BJ (cell line): ENCODE measurements around the gene NEO1. TPM values are rescaled to one million over a fixed set of nuclear protein-coding genes. Genes with fewer than 3 reads are reported as not detected.

ENCODE experiments used
- CTCF ChIA-PET: fragments of 350-600 bp; formaldehyde crosslinking; extraction: SDS; loops from one replicate; lab custom pipeline; 2021; ENCODE audit warnings: antibody characterized with exemption, inconsistent platforms; lab: Yijun Ruan, JAX
- POLR2A ChIA-PET: fragments of 300-600 bp; sonication (Branson Sonifier 250); formaldehyde crosslinking; extraction: SDS; loops from one replicate; lab custom pipeline; 2021; ENCODE audit warnings: antibody characterized with exemption; lab: Charles Lee
- DNase-seq: peaks from one replicate; pipeline ENCODE4 v3.0.0-alpha.2; 2011; ENCODE audit warnings: low read depth
- H3K27me3 ChIP-seq: 2 replicates; pipeline ENCODE4 v1.6.0; 2011; ENCODE audit warnings: low read length; ENCODE audit not compliant: control insufficient read depth, insufficient read depth
- H3K36me3 ChIP-seq: 2 replicates; pipeline ENCODE4 v1.5.1; 2011; ENCODE audit warnings: low read length; ENCODE audit not compliant: control insufficient read depth, insufficient read depth
- H3K4me3 ChIP-seq: 2 replicates; pipeline ENCODE4 v1.5.1; 2011; ENCODE audit warnings: low read depth, mild to moderate bottlenecking, control low read depth, low read length
- CTCF ChIP-seq: IDR thresholded peaks from 2 replicates; pipeline ENCODE4 v1.5.1; 2011; ENCODE audit warnings: low read depth, mild to moderate bottlenecking, control low read depth, inconsistent platforms, low read length, moderate library complexity; ENCODE audit not compliant: insufficient read depth
- polyA plus RNA-seq: library from polyadenylated mRNA; depleted of rRNA; stranded (reverse); fragments of >200 nt; gene quantifications from 2 replicates; pipeline ENCODE4 v1.2.3, GENCODE V29; 2011

The NEO1 gene
- polyA plus RNA-seq, 1 experiment: 2.9 TPM

GRCh38 chr15:73232776-73233175 is 180.5 kb downstream of the NEO1 start:
- no peak for TF ChIP-seq CTCF
- no peak overlapping the region for H3K4me3 ChIP-seq
- DNase-seq: no peak
- no peaks in the 10 kb centered on the region for H3K27me3 ChIP-seq
- CTCF ChIA-PET: interaction anchor here (0.6 to 0.8 kb wide), 2 partner anchors 59 to 920 kb away, joined by 3 to 4 read pairs; no protein-coding TSS in a partner anchor
- POLR2A ChIA-PET: no interaction called here
- H3K36me3 ChIP-seq: no peaks in the 10 kb centered on the region

- CTCF ChIA-PET: interaction anchor here (0.6 to 1.6 kb wide), 3 partner anchors 10 to 47 kb away, joined by 4 to 7 read pairs (median 5); no protein-coding TSS in a partner anchor
These were observed 181.4 kb downstream of the NEO1 start for GRCh38 chr15:73233623-73234022.

GRCh38 chr15:73237910-73238309 is 185.6 kb downstream of the NEO1 start:
- Histone ChIP-seq H3K36me3 (no peaks in the 10 kb centered on the region), H3K4me3 (no peak overlapping the region), H3K27me3 (no peaks in the 10 kb centered on the region)
- POLR2A ChIA-PET: no interaction called here
- TF ChIP-seq CTCF: no peak
- CTCF ChIA-PET: interaction anchor here (1.3 to 2.2 kb wide), 2 partner anchors 32 to 36 kb away, joined by 3 to 20 read pairs; no protein-coding TSS in a partner anchor
- no peak for DNase-seq

More at GRCh38 chr15:73233623-73234022, 181.4 kb downstream of the NEO1 start:
- DNase-seq: no peak
- TF ChIP-seq CTCF: no peak
- Histone ChIP-seq H3K4me3 (no peak overlapping the region), H3K27me3 (no peaks in the 10 kb centered on the region), H3K36me3 (no peaks in the 10 kb centered on the region)
- POLR2A ChIA-PET: no interaction called here

- DNase-seq: no peak
- ChIA-PET POLR2A (no interaction called here), CTCF (interaction anchor here (0.6 to 7.6 kb wide), 5 partner anchors 8 to 35 kb away, joined by 3 to 71 read pairs (median 12); no protein-coding TSS in a partner anchor)
- no peak overlapping the region for H3K4me3 ChIP-seq
- TF ChIP-seq CTCF: no peak
- H3K27me3 ChIP-seq: no peaks in the 10 kb centered on the region
- H3K36me3 ChIP-seq: no peaks in the 10 kb centered on the region
These were observed 187.4 kb downstream of the NEO1 start for GRCh38 chr15:73239564-73240215.

- H3K27me3 ChIP-seq: no peaks in the 10 kb centered on the region
- peak; percentile 84 for TF ChIP-seq CTCF
- POLR2A ChIA-PET: no interaction called here
- CTCF ChIA-PET: interaction anchor here (0.6 to 7.6 kb wide), 13 partner anchors 10 to 636 kb away, joined by 3 to 71 read pairs (median 6); no protein-coding TSS in a partner anchor
- H3K4me3 ChIP-seq: no peak overlapping the region
- no peaks in the 10 kb centered on the region for H3K36me3 ChIP-seq
- DNase-seq: no peak
These were observed 188.7 kb downstream of the NEO1 start for GRCh38 chr15:73240866-73241499.
